ENCODE results near the gene RPL10. TPM values are rescaled to one million over a fixed set of nuclear protein-coding genes. Genes with fewer than 3 reads are reported as not detected.

RPL10 gene
- total and polyA plus RNA-seq, 9 of the 15 experiments (the other 6 are each of a cell fraction or from before 2014, with no cell fraction given): 3,774 to 7,600 (median 5,014) TPM

- no peak for ATAC-seq
- Histone ChIP-seq H3K36me3 (ENCODE audit: control insufficient read depth, insufficient read depth, low read length) (peaks cover 19% of the 10 kb centered on the region; the same call in 2 of the 3 replicates), H3K79me2 (ENCODE audit: control insufficient read depth, insufficient read depth, low read length) (peaks cover 26% of the 10 kb centered on the region), H3K4me1 (replicated peaks in 1 of 2; ENCODE audit: control insufficient read depth in 2 of 2, insufficient read depth in 2 of 2, low read length in 2 of 2) (peaks cover 20 to 55% of the 10 kb centered on the region in 2 experiments), H3K4me3 (peak overlapping the region; percentile 91), H3K9ac (ENCODE audit: insufficient read depth in 1 of 2, low read depth in 2 of 2, low read length in 2 of 2) (peak overlapping the region; percentile 95 to 100), H3K27me3 (ENCODE audit: control insufficient read depth in 2 of 2, insufficient read depth in 2 of 2, low read length in 2 of 2) (no peaks in the 10 kb centered on the region), H3K27ac (ENCODE audit: extremely low read depth, low read depth, low read length) (peak overlapping the region; percentile 96), H3K9me3 (replicated peaks; ENCODE audit: control insufficient read depth, insufficient read depth, low read depth, low read length) (no peaks in the 10 kb centered on the region), H2AFZ (ENCODE audit: low read depth, low read length) (no peak overlapping the region), H3K4me2 (ENCODE audit: insufficient read depth, low read length) (peak overlapping the region; percentile 83), H3K9me1 (ENCODE audit: control insufficient read depth, insufficient read depth, low read length) (no peaks in the 10 kb centered on the region), H4K20me1 (replicated peaks; ENCODE audit: control insufficient read depth, insufficient read depth, low read length) (no peaks in the 10 kb centered on the region)
- WGBS (ENCODE audit: insufficient coverage, low coverage, missing lambda C conversion rate): 13% methylated on average over 8 of the region's 13 CpGs
- ChIA-PET POLR2A (interaction anchor here (0.9 kb wide), 1 partner anchor 18 kb away, joined by 3 read pairs; no protein-coding TSS in a partner anchor), CTCF (ENCODE audit: low intra/inter-chr PET ratio) (interaction anchor here (0.7 kb wide), 1 partner anchor 368 kb away, joined by 3 read pairs; no protein-coding TSS in a partner anchor)
- TSS peak; percentile 84 for BruUV-seq (replicated peaks)
- DNase-seq (ENCODE audit: extremely low read depth in 1 of 4, low spot score in 3 of 4): no peak
- in situ Hi-C loops (cut with MboI): no loop called here
- FAIRE-seq: no peak
- intact Hi-C loops (cut with micrococcal nuclease): no loop called here
- TF ChIP-seq MAFK (IDR thresholded peaks at IDR 0.05; ENCODE audit: low read length) (no peak), JUN (IDR thresholded peaks at IDR 0.05; ENCODE audit: borderline replicate concordance, low read depth, low read length) (no peak), JUN (CRISPR knock-in tag; IDR thresholded peaks at IDR 0.05; ENCODE audit: borderline replicate concordance) (0 out of 2 replicates have a peak, but pooled peaks have one; percentile 44), KLF13 (tag; IDR thresholded peaks at IDR 0.05; ENCODE audit: borderline replicate concordance, low read depth) (0 out of 2 replicates have a peak, but pooled peaks have one; percentile 24), RNF2 (IDR thresholded peaks at IDR 0.05) (no peak), NFXL1 (CRISPR knock-in tag; IDR thresholded peaks at IDR 0.05) (no peak), ATF1 (CRISPR knock-in tag; IDR thresholded peaks at IDR 0.05) (no peak), ATF1 (tag; IDR thresholded peaks at IDR 0.05) (no peak), ZC3H11A (IDR thresholded peaks at IDR 0.05; ENCODE audit: low read depth, low read length) (no peak), SUPT5H (IDR thresholded peaks at IDR 0.05) (no peak), DNMT1 (IDR thresholded peaks at IDR 0.05) (no peak), CTBP1 (IDR thresholded peaks at IDR 0.05; ENCODE audit: borderline replicate concordance) (no peak), ZNF324 (CRISPR knock-in tag; IDR thresholded peaks at IDR 0.05) (no peak)
Measured at GRCh38 chrX:154380153-154380552, 18.0 kb upstream of the RPL10 start.

All from K562 (cell line).